Nephron progenitor cell (in vitro differentiated cells): ENCODE measurements around the gene INPP5F.

Experiments used
- DNase-seq: peaks from one replicate; pipeline ENCODE4 v3.0.0; 2021
- H3K27ac Mint-ChIP-seq: 2 replicates; pipeline ENCODE4 v1.8.0; 2021; ENCODE audit warnings: mild to moderate bottlenecking, moderate library complexity, mixed read lengths
- H3K27me3 Mint-ChIP-seq: 2 replicates; pipeline ENCODE4 v1.8.0; 2021; ENCODE audit warnings: mild to moderate bottlenecking, low read depth, mixed read lengths; ENCODE audit not compliant: poor library complexity
- H3K36me3 Mint-ChIP-seq: 2 replicates; pipeline ENCODE4 v1.8.0; 2021; ENCODE audit warnings: low read depth, mixed read lengths
- H3K4me1 Mint-ChIP-seq: 2 replicates; pipeline ENCODE4 v1.8.0; 2021; ENCODE audit warnings: mixed read lengths
- H3K4me3 Mint-ChIP-seq: 2 replicates; pipeline ENCODE4 v1.8.0; 2021; ENCODE audit warnings: mild to moderate bottlenecking, moderate library complexity, mixed read lengths
- H3K9me3 Mint-ChIP-seq: 2 replicates; pipeline ENCODE4 v1.8.0; 2021; ENCODE audit warnings: mild to moderate bottlenecking, moderate library complexity, mixed read lengths
- TF ChIP-seq, protein P1 (sequence below): fragments of 200-600 bp; sonication (generic); IDR thresholded peaks from 2 replicates; pipeline ENCODE4 v1.5.0; 2021; ENCODE audit warnings: antibody characterized with exemption

The INPP5F gene

GRCh38 chr10:119742947-119743648 lies 17.2 kb downstream of the INPP5F start:
- H3K27me3 Mint-ChIP-seq, result peaks cover 3% of the 10 kb centered on the region
- peaks cover 23% of the 10 kb centered on the region for H3K36me3 Mint-ChIP-seq
- peak; percentile 22 for DNase-seq
- peaks cover 10% of the 10 kb centered on the region for H3K9me3 Mint-ChIP-seq
- peak overlapping the region; percentile 44 for H3K4me3 Mint-ChIP-seq
- peaks cover 68% of the 10 kb centered on the region for H3K4me1 Mint-ChIP-seq
- TF ChIP-seq, protein P1, sequence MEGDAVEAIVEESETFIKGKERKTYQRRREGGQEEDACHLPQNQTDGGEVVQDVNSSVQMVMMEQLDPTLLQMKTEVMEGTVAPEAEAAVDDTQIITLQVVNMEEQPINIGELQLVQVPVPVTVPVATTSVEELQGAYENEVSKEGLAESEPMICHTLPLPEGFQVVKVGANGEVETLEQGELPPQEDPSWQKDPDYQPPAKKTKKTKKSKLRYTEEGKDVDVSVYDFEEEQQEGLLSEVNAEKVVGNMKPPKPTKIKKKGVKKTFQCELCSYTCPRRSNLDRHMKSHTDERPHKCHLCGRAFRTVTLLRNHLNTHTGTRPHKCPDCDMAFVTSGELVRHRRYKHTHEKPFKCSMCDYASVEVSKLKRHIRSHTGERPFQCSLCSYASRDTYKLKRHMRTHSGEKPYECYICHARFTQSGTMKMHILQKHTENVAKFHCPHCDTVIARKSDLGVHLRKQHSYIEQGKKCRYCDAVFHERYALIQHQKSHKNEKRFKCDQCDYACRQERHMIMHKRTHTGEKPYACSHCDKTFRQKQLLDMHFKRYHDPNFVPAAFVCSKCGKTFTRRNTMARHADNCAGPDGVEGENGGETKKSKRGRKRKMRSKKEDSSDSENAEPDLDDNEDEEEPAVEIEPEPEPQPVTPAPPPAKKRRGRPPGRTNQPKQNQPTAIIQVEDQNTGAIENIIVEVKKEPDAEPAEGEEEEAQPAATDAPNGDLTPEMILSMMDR, result no peak
- peak overlapping the region; percentile 92 for H3K27ac Mint-ChIP-seq

- Mint-ChIP-seq H3K4me1 (peaks cover 48% of the 10 kb centered on the region), H3K27me3 (no peaks in the 10 kb centered on the region), H3K36me3 (peaks cover 39% of the 10 kb centered on the region), H3K27ac (no peak overlapping the region), H3K9me3 (peaks cover 13% of the 10 kb centered on the region), H3K4me3 (no peak overlapping the region)
- TF ChIP-seq, protein P1, result no peak
- no peak for DNase-seq
These were observed 22.1 kb downstream of the INPP5F start for GRCh38 chr10:119747940-119748339.

GRCh38 chr10:119748871-119749270 lies 23.0 kb downstream of the INPP5F start:
- Mint-ChIP-seq H3K4me3 (no peak overlapping the region), H3K27ac (no peak overlapping the region), H3K9me3 (peaks cover 13% of the 10 kb centered on the region), H3K36me3 (peaks cover 39% of the 10 kb centered on the region), H3K4me1 (peaks cover 48% of the 10 kb centered on the region), H3K27me3 (no peaks in the 10 kb centered on the region)
- DNase-seq, result no peak
- TF ChIP-seq, protein P1, result no peak

- H3K27ac Mint-ChIP-seq, result no peak overlapping the region
- peaks cover 39% of the 10 kb centered on the region for H3K36me3 Mint-ChIP-seq
- DNase-seq, result no peak
- TF ChIP-seq, protein P1, result no peak
- no peak overlapping the region for H3K4me3 Mint-ChIP-seq
- peaks cover 48% of the 10 kb centered on the region for H3K4me1 Mint-ChIP-seq
- H3K27me3 Mint-ChIP-seq, result no peaks in the 10 kb centered on the region
- H3K9me3 Mint-ChIP-seq, result peaks cover 13% of the 10 kb centered on the region
These were observed 23.6 kb downstream of the INPP5F start for GRCh38 chr10:119749455-119749854.

DNA sequence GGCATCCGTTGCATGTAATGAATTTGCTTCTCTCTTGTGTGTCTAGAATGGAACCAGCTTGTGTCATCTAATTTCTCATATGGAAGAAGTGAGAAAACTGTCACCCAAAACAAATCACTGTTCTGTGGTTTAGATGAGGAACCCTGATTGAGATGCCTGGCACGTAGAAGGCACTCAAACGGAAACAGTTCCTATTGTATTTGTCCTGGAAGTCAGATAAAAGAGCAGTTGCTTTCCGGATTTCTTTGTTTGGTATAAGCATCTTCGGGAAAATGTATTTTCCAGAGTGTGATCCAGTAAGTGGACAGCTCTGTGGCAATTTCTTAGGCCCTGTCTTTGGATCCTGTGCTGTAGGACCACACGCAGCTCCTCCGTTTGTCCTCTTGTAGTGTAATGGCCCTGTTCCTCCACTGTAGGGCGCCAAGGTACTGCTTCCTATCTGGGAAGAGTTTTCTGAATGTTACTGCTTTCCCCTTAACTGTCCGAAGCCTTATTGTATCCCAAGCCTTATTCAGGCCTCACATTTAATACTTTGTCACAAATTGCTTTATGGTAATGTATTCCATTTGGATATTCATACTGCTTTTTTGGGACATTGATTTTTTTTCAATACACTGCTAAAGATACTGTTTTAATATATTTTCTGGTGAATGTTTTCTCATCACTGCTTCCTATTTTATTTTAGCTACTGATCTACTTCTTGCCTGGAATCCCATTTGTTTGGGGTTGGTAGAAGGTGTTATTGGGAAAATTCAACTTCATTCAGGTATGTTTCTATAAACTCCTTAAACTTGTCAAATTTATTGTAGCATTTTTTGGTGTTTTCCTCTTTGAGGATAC lies 24.8 kb downstream of the INPP5F start:
- TF ChIP-seq, protein P1, result peak; percentile 88
- peaks cover 44% of the 10 kb centered on the region for H3K4me1 Mint-ChIP-seq
- H3K9me3 Mint-ChIP-seq, result peaks cover 13% of the 10 kb centered on the region
- no peak overlapping the region for H3K27ac Mint-ChIP-seq
- no peak overlapping the region for H3K4me3 Mint-ChIP-seq
- peaks cover 33% of the 10 kb centered on the region for H3K36me3 Mint-ChIP-seq
- H3K27me3 Mint-ChIP-seq, result no peaks in the 10 kb centered on the region
- peak; percentile 63 for DNase-seq
